ENCODE results near the gene CCDC68. TPM values are rescaled to one million over a fixed set of nuclear protein-coding genes. Genes with fewer than 3 reads are reported as not detected.
"Not testable (repeated sequence)": the region's sequence is repeated elsewhere in the genome, so short reads cannot be mapped to it uniquely, and the experiment has no call there.

Gene CCDC68
- total RNA-seq, 1 donor from 2014 or later = 2.2 TPM

DNA sequence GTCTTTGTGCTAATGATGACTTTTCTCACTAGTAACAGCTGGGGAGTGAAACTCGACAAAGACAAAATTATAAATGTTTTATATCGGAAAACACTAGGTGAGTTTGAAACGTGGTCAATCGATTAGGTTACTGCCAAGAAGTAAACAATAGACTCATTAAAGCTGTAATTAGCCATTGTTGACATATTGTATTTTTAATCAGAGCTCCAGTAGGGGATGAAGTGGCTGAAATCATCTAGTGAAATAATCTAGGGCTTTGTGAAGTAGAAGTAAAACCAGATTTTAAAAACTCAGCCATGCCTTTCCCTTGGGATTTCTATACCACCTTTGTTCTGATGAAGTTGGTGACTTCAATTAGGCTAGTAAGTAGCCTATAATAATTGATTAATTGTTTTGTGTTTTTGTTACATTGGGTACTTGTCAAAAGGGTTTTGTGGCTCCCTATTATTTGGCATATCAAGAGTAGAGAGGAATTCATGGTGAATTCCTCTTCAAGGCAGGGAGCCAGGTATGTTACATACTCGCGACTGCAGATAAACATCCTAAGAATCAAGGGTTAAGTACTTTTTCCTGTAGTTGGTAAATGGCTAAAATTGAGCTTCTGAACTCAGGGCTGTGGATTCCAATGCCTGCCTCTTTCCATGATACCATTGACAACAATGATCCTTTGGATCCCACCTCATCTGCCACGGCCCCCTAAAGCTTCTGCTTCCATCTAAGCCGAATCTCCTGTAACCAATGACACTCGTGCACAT is 99.4 kb downstream of the CCDC68 start:
- Mint-ChIP-seq H3K4me1 (ENCODE audit: low read depth) (peaks cover 22% of the 10 kb centered on the region), H3K9me3 (ENCODE audit: low read depth) (no peaks in the 10 kb centered on the region), H3K36me3 (ENCODE audit: insufficient read depth) (no peaks in the 10 kb centered on the region), H3K27me3 (no peaks in the 10 kb centered on the region), H3K27ac (peak overlapping the region; percentile 73), H3K4me3 (ENCODE audit: low read depth) (peak overlapping the region; percentile 50)
- DNase-seq (ENCODE audit: low spot score, unreplicated experiment) = no peak
- TF ChIP-seq, protein P1, sequence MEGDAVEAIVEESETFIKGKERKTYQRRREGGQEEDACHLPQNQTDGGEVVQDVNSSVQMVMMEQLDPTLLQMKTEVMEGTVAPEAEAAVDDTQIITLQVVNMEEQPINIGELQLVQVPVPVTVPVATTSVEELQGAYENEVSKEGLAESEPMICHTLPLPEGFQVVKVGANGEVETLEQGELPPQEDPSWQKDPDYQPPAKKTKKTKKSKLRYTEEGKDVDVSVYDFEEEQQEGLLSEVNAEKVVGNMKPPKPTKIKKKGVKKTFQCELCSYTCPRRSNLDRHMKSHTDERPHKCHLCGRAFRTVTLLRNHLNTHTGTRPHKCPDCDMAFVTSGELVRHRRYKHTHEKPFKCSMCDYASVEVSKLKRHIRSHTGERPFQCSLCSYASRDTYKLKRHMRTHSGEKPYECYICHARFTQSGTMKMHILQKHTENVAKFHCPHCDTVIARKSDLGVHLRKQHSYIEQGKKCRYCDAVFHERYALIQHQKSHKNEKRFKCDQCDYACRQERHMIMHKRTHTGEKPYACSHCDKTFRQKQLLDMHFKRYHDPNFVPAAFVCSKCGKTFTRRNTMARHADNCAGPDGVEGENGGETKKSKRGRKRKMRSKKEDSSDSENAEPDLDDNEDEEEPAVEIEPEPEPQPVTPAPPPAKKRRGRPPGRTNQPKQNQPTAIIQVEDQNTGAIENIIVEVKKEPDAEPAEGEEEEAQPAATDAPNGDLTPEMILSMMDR (IDR thresholded peaks at IDR 0.05; ENCODE audit: unreplicated experiment) = no peak

DNA sequence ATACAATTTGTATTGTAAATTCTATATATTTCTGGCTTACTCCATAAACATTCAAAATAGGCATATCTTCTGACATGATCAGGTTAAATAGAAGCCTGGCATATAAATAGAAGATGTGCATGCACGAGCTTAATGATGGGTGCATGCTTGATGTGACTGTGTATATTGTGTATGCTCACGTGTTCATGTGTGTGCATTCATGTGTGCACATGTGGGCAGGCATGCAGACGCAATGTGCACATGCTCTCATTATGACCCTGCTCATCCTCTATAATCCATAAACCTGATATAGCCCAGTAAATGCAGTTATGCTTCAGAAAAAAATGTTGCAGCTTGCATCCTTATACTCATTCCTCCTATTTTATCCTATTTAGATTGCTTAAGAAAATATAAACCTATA is 101.8 kb downstream of the CCDC68 start:
- peaks cover 26% of the 10 kb centered on the region for H3K4me1 Mint-ChIP-seq (ENCODE audit: low read depth)
- no peak overlapping the region for H3K27ac Mint-ChIP-seq
- TF ChIP-seq, protein P1 (IDR thresholded peaks at IDR 0.05; ENCODE audit: unreplicated experiment) = no peak
- peaks cover 5% of the 10 kb centered on the region for H3K9me3 Mint-ChIP-seq (ENCODE audit: low read depth)
- H3K27me3 Mint-ChIP-seq = no peaks in the 10 kb centered on the region
- no peak overlapping the region for H3K4me3 Mint-ChIP-seq (ENCODE audit: low read depth)
- no peak for DNase-seq (ENCODE audit: low spot score, unreplicated experiment)
- H3K36me3 Mint-ChIP-seq (ENCODE audit: insufficient read depth) = peaks cover 3% of the 10 kb centered on the region

GRCh38 chr18:54856105-54856646 is 103.1 kb downstream of the CCDC68 start:
- Mint-ChIP-seq H3K27me3 (no peaks in the 10 kb centered on the region), H3K36me3 (ENCODE audit: insufficient read depth) (peaks cover 5% of the 10 kb centered on the region), H3K9me3 (ENCODE audit: low read depth) (peaks cover 5% of the 10 kb centered on the region), H3K4me1 (ENCODE audit: low read depth) (peaks cover 26% of the 10 kb centered on the region), H3K27ac (no peak overlapping the region), H3K4me3 (ENCODE audit: low read depth) (no peak overlapping the region)
- TF ChIP-seq, protein P1 (IDR thresholded peaks at IDR 0.05; ENCODE audit: unreplicated experiment) = no peak
- DNase-seq (ENCODE audit: low spot score, unreplicated experiment) = no peak

- not testable (repeated sequence) for H3K27ac Mint-ChIP-seq; H3K4me3 Mint-ChIP-seq (ENCODE audit: low read depth); H3K36me3 Mint-ChIP-seq (ENCODE audit: insufficient read depth); DNase-seq (ENCODE audit: low spot score, unreplicated experiment); H3K27me3 Mint-ChIP-seq; H3K9me3 Mint-ChIP-seq (ENCODE audit: low read depth)
- H3K4me1 Mint-ChIP-seq (ENCODE audit: low read depth) = peaks cover 21% of the 10 kb centered on the region
Measured at GRCh38 chr18:54855050-54855449, 104.2 kb downstream of the CCDC68 start.

DNA sequence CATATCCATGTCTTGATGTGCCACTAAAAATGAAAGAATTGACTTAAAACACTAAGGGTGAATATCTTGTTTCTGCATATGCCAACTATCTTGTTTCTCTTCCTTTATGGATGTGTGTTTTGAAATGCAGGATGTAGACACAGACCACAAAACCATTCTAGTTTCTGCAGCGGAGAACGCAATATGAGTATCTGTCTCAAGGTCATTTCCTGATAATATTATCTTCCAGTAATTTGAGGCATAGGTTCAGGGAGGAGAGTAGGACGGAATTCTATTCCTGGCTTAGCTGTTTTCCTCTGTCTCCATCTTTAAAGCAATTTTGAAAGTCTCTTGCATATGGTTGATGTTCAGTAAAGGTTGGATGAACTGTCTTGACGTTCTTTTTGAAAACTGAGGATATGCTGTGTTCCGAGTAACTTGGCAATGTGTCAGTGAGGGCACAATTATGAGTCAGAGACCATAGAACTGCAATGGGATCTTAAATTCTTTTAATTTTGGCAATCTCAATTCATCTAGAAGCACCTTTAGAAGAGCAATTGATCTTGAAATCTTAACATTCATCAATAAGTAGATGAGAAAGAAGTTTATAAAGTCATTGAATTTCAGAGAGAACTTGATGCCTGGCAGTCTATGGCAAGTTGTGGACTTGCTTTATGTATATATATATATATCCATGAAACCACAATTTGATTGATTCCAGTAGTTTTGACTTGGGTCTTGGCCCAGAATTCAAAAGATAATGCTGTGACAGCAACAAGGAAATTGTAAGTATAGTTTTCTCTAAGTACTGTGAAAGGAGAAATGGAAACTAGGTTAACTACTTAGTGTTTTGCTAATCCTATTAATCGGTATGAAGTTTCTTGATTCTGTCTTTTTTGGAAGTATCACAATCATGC is 106.2 kb downstream of the CCDC68 start:
- no peak overlapping the region for H3K4me3 Mint-ChIP-seq (ENCODE audit: low read depth)
- H3K27me3 Mint-ChIP-seq = no peaks in the 10 kb centered on the region
- peaks cover 5% of the 10 kb centered on the region for H3K9me3 Mint-ChIP-seq (ENCODE audit: low read depth)
- H3K36me3 Mint-ChIP-seq (ENCODE audit: insufficient read depth) = peaks cover 5% of the 10 kb centered on the region
- H3K27ac Mint-ChIP-seq = no peak overlapping the region
- no peak for DNase-seq (ENCODE audit: low spot score, unreplicated experiment)
- TF ChIP-seq, protein P1 (IDR thresholded peaks at IDR 0.05; ENCODE audit: unreplicated experiment) = no peak
- peaks cover 17% of the 10 kb centered on the region for H3K4me1 Mint-ChIP-seq (ENCODE audit: low read depth)

Other genes starting within 250 kb of the CCDC68 start
- 13.4 and 15.4 TPM in 2 replicates for gene RAB27B, start 131.0 kb downstream of the CCDC68 start, total RNA-seq

All from progenitor cell of endocrine pancreas (in vitro differentiated cells).